Esophagus muscularis mucosa (tissue), 4 donors: ENCODE results near the gene ADAMTS1. TPM values are rescaled to one million over a fixed set of nuclear protein-coding genes. Genes with fewer than 3 reads are reported as not detected.

Experiments used
- DNase-seq: peaks from one replicate; pipeline ENCODE4 v3.0.0-alpha.2; 2017; ENCODE audit errors: extremely low spot score
- H3K27ac ChIP-seq, 4 donors: fragments of 200-600 bp; sonication (generic); replicated peaks in 1 of 4; 1 replicate in 3 of 4; 2 replicates in 1 of 4; pipeline ENCODE4 v1.5.1; 2016 to 2019; ENCODE audit warnings: mild to moderate bottlenecking in 1 of 4
- H3K27me3 ChIP-seq, 4 donors: fragments of 200-600 bp; sonication (generic); one replicate each; pipeline versions ENCODE4 v1.5.1 to v1.6.0; 2016 to 2019
- H3K36me3 ChIP-seq, 4 donors: fragments of 200-600 bp; sonication (generic); one replicate each; pipeline ENCODE4 v1.5.1; 2016 to 2019
- H3K4me1 ChIP-seq, 4 donors: fragments of 200-600 bp; sonication (generic); one replicate each; pipeline ENCODE4 v1.5.1; 2016 to 2019
- H3K4me3 ChIP-seq, 4 donors: fragments of 200-600 bp; sonication (generic); 1 replicate in 2 of 4; 2 replicates in 2 of 4; pipeline ENCODE4 v1.5.1; 2016 to 2019; ENCODE audit warnings: mild to moderate bottlenecking in 4 of 4, moderate library complexity in 1 of 4
- H3K9me3 ChIP-seq, 4 donors: fragments of 200-600 bp; sonication (generic); 1 replicate in 3 of 4; 2 replicates in 1 of 4; pipeline ENCODE4 v1.5.1; 2016 to 2019
- CTCF ChIP-seq, 3 experiments: fragments of 200-600 bp in 2 of 3; fragments of 450-650 bp in 1 of 3; sonication (generic) in 2 of 3; IDR thresholded peaks; one replicate each; pipeline ENCODE4 v1.5.1; 2017 to 2019; ENCODE audit warnings: antibody characterized with exemption in 3 of 3, mild to moderate bottlenecking in 2 of 3, moderate library complexity in 1 of 3
- EP300 ChIP-seq: sonication (generic); formaldehyde crosslinking; IDR thresholded peaks from one replicate; pipeline ENCODE4 v1.6.1; 2017; ENCODE audit warnings: antibody characterized with exemption
- POLR2A ChIP-seq: fragments of 450-650 bp; IDR thresholded peaks from one replicate; pipeline ENCODE4 v1.6.1; 2017; ENCODE audit warnings: antibody characterized with exemption, moderate library complexity, mild to moderate bottlenecking, low read depth
- POLR2AphosphoS5 ChIP-seq, 2 donors: sonication (generic); formaldehyde crosslinking; IDR thresholded peaks; one replicate each; pipeline ENCODE4 v1.6.1; 2017; ENCODE audit warnings: antibody characterized with exemption in 2 of 2
- WGBS: methylation state at CpG from one replicate; pipeline ENCODE4 v1.1.5; 2018; 5-methylcytosine and 5-hydroxymethylcytosine counted together
- intact Hi-C: fragments of 100-400 bp; cut with DNase I; formaldehyde crosslinking; loops from one replicate; pipeline ENCODE4 v1.15.1; 2023
- total RNA-seq, 4 donors: library from RNA; depleted of rRNA; stranded (reverse); fragments of >200 nt; gene quantifications; one replicate each; pipeline versions ENCODE4 v1.1.0 to v1.2.1, GENCODE V29; 2016

ADAMTS1 gene
- total RNA-seq, 4 donors from 2014 or later = 60.6 to 164 (median 123) TPM

GRCh38 chr21:26851109-26851944 lies 6.1 kb upstream of the ADAMTS1 start:
- DNase-seq = no peak
- no peaks in the 10 kb centered on the region for H3K36me3 ChIP-seq
- H3K9me3 ChIP-seq = no peaks in the 10 kb centered on the region
- intact Hi-C loops = loop anchor here (5.0 kb wide), 3 partner anchors 716 to 1486 kb away; no protein-coding TSS in a partner anchor
- no peaks in the 10 kb centered on the region for H3K27me3 ChIP-seq
- TF ChIP-seq POLR2A (no peak), POLR2AphosphoS5 (IDR thresholded peaks at IDR 0.05) (no peak), EP300 (no peak), CTCF (IDR thresholded peaks at IDR 0.05) (no peak)
- 93% methylated on average over 6 of the region's 6 CpGs for WGBS
- H3K4me1 ChIP-seq = peaks cover 9 to 20% (median 14%) of the 10 kb centered on the region in 4 donors
- no peak overlapping the region for H3K27ac ChIP-seq
- H3K4me3 ChIP-seq = no peak overlapping the region

- H3K27me3 ChIP-seq = no peaks in the 10 kb centered on the region
- TF ChIP-seq POLR2AphosphoS5 (IDR thresholded peaks at IDR 0.05) = no peak
- peak; percentile 69 to 84 (median 79) for TF ChIP-seq CTCF (IDR thresholded peaks at IDR 0.05)
- DNase-seq = no peak
- H3K9me3 ChIP-seq = no peaks in the 10 kb centered on the region
- intact Hi-C loops = loop anchor here (5.0 kb wide), 3 partner anchors 717 to 1487 kb away; no protein-coding TSS in a partner anchor
- no peaks in the 10 kb centered on the region for H3K36me3 ChIP-seq
- WGBS = 16% methylated on average over 5 of the region's 5 CpGs
- H3K27ac ChIP-seq = no peak overlapping the region
- peaks cover 9 to 20% (median 16%) of the 10 kb centered on the region in 4 donors for H3K4me1 ChIP-seq
- H3K4me3 ChIP-seq = peak overlapping the region in 2 of 4 donors; percentile 1 to 21
These were observed 5.0 kb upstream of the ADAMTS1 start for GRCh38 chr21:26850116-26850643.

GRCh38 chr21:26849428-26850115 lies 4.4 kb upstream of the ADAMTS1 start:
- DNase-seq = no peak
- Histone ChIP-seq H3K27ac (peak overlapping the region in 3 of 4 donors; percentile 5 to 13 (median 11)), H3K27me3 (no peaks in the 10 kb centered on the region), H3K36me3 (no peaks in the 10 kb centered on the region), H3K9me3 (no peaks in the 10 kb centered on the region), H3K4me1 (peaks cover 9 to 20% (median 16%) of the 10 kb centered on the region in 4 donors), H3K4me3 (peak overlapping the region in 2 of 4 donors; percentile 1 to 21)
- peak; percentile 55 to 59 (median 58) for TF ChIP-seq CTCF (IDR thresholded peaks at IDR 0.05)
- TF ChIP-seq POLR2AphosphoS5 (IDR thresholded peaks at IDR 0.05) = no peak
- no peak for TF ChIP-seq EP300
- TF ChIP-seq POLR2A = no peak
- intact Hi-C loops = loop anchor here (5.0 kb wide), 4 partner anchors 718 to 1898 kb away; no protein-coding TSS in a partner anchor
- 12% methylated on average over 4 of the region's 4 CpGs for WGBS

- Histone ChIP-seq H3K4me1 (peaks cover 9 to 20% (median 16%) of the 10 kb centered on the region in 4 donors), H3K4me3 (no peak overlapping the region), H3K36me3 (peaks cover 0 to 11% (median 0%) of the 10 kb centered on the region in 4 donors), H3K9me3 (no peaks in the 10 kb centered on the region), H3K27me3 (no peaks in the 10 kb centered on the region), H3K27ac (peak overlapping the region in 3 of 4 donors; percentile 95 to 97 (median 96))
- intact Hi-C loops = loop anchor here (2.0 to 5.0 kb wide), 2 partner anchors 853 to 1899 kb away; no protein-coding TSS in a partner anchor
- DNase-seq = no peak
- WGBS = 59% methylated on average over 2 of the region's 2 CpGs
- no peak for TF ChIP-seq EP300
- no peak for TF ChIP-seq POLR2A
- TF ChIP-seq POLR2AphosphoS5 (IDR thresholded peaks at IDR 0.05) = no peak
- no peak for TF ChIP-seq CTCF (IDR thresholded peaks at IDR 0.05)
These were observed 2.7 kb upstream of the ADAMTS1 start for GRCh38 chr21:26847921-26848320.
